Lung (tissue), 12 donors: ENCODE data around the gene AMACR. TPM values are rescaled to one million over a fixed set of nuclear protein-coding genes. Genes with fewer than 3 reads are reported as not detected.

Experiments used
- ATAC-seq: fragments of 200-7000 bp; cut with Tn5 transposase; one replicate; pipeline ENCODE4 v1.9.1; 2020; ENCODE audit warnings: moderate number of reproducible peaks; ENCODE audit not compliant: insufficient read depth, low FRiP score
- DNase-seq, 3 donors: peaks; one replicate each; pipeline ENCODE4 v3.0.0-alpha.2; 2013 to 2017
- H3K27ac ChIP-seq, 2 donors: one replicate each; pipeline ENCODE4 v1.5.1; 2013; ENCODE audit warnings: mild to moderate bottlenecking in 2 of 2, moderate library complexity in 2 of 2, control low read depth in 1 of 2, inconsistent platforms in 1 of 2, low read depth in 1 of 2, low read length in 1 of 2
- H3K27me3 ChIP-seq, 3 donors: one replicate each; pipeline ENCODE4 v1.5.1; 2013; ENCODE audit warnings: low read length in 2 of 3; ENCODE audit not compliant: control insufficient read depth in 3 of 3, insufficient read depth in 3 of 3
- H3K36me3 ChIP-seq, 4 donors: one replicate each; pipeline ENCODE4 v1.5.1; 2013; ENCODE audit warnings: low read length in 4 of 4, mild to moderate bottlenecking in 1 of 4, moderate library complexity in 1 of 4; ENCODE audit not compliant: control insufficient read depth in 4 of 4, insufficient read depth in 4 of 4
- H3K4me1 ChIP-seq, 5 donors: one replicate each; pipeline ENCODE4 v1.5.1; 2013; ENCODE audit warnings: low read length in 5 of 5, mild to moderate bottlenecking in 2 of 5, moderate library complexity in 1 of 5; ENCODE audit not compliant: control insufficient read depth in 5 of 5, insufficient read depth in 5 of 5
- H3K4me3 ChIP-seq: one replicate; pipeline ENCODE4 v1.5.1; 2013; ENCODE audit warnings: mild to moderate bottlenecking, control low read depth, moderate library complexity
- H3K9ac ChIP-seq, 2 donors: one replicate each; pipeline ENCODE4 v1.5.1; 2013; ENCODE audit warnings: low read length in 2 of 2, control low read depth in 1 of 2; ENCODE audit not compliant: insufficient read depth in 1 of 2
- H3K9me3 ChIP-seq, 4 donors: one replicate each; pipeline ENCODE4 v1.5.1; 2013; ENCODE audit warnings: low read length in 3 of 4, mild to moderate bottlenecking in 1 of 4, moderate library complexity in 1 of 4; ENCODE audit not compliant: control insufficient read depth in 4 of 4, insufficient read depth in 3 of 4
- WGBS, 2 donors: extraction: QIAGEN DNeasy Blood & Tissue Kit; methylation state at CpG; one replicate each; pipeline ENCODE4 v1.1.7; 2013; 5-methylcytosine and 5-hydroxymethylcytosine counted together
- polyA plus RNA-seq, 2 donors: library from polyadenylated mRNA; stranded (reverse); fragments of 200-250 nt; gene quantifications; one replicate each; pipeline ENCODE4 v1.2.1, GENCODE V29; 2013
- total RNA-seq, 2 donors: library from RNA; depleted of rRNA in 1 of 2; stranded (reverse); fragments of >200 nt in 1 of 2; gene quantifications; one replicate each; pipeline ENCODE4 v1.2.1, GENCODE V29; 2014 to 2021
- TF ChIP-seq, protein P1 (sequence below): IDR thresholded peaks from 2 replicates; pipeline ENCODE4 v1.5.1; 2012; ENCODE audit warnings: mild to moderate bottlenecking; ENCODE audit errors: control extremely low read depth, extremely low read depth
- donor health status: control.
- donor health status: control.
- donor health status: Bipolar disorder and iron deficiency.
- donor health status: healthy.
- donor health status: DM: yes; HTN: yes; CAD: no.

The AMACR gene
- total and polyA plus RNA-seq, 4 donors = 5.9 to 16.1 (median 8.2) TPM

DNA sequence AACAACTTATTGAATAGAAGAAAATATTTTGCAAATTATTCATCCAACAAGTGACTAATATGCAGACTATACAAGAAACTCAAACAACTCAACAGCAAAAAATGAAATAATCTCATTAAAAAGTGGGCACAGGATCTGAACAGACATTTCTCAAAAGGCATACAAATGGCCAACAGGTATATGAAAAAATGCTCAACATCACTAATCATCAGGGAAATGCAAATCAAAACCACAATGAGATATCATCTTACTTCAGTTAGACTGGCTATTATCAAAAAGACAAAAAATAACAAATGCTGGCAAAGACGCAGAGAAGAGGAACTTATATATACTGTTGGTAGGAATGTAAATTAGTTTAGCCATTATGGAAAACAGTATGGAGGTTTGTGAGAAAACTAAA, 1.8 kb upstream of the AMACR start:
- ATAC-seq (no peak), DNase-seq (no peak)
- H3K27ac ChIP-seq = no peak overlapping the region
- 27 to 45% methylated on average over 1 of the region's 1 CpG for WGBS, 2 donors
- H3K4me3 ChIP-seq = no peak overlapping the region
- TF ChIP-seq, protein P1, sequence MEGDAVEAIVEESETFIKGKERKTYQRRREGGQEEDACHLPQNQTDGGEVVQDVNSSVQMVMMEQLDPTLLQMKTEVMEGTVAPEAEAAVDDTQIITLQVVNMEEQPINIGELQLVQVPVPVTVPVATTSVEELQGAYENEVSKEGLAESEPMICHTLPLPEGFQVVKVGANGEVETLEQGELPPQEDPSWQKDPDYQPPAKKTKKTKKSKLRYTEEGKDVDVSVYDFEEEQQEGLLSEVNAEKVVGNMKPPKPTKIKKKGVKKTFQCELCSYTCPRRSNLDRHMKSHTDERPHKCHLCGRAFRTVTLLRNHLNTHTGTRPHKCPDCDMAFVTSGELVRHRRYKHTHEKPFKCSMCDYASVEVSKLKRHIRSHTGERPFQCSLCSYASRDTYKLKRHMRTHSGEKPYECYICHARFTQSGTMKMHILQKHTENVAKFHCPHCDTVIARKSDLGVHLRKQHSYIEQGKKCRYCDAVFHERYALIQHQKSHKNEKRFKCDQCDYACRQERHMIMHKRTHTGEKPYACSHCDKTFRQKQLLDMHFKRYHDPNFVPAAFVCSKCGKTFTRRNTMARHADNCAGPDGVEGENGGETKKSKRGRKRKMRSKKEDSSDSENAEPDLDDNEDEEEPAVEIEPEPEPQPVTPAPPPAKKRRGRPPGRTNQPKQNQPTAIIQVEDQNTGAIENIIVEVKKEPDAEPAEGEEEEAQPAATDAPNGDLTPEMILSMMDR = no peak
- H3K9ac ChIP-seq = no peak overlapping the region
- no peaks in the 10 kb centered on the region for H3K27me3 ChIP-seq
- H3K36me3 ChIP-seq = peaks cover 0 to 2% (median 0%) of the 10 kb centered on the region in 4 donors
- no peaks in the 10 kb centered on the region for H3K9me3 ChIP-seq
- H3K4me1 ChIP-seq = peaks cover 0 to 42% (median 2%) of the 10 kb centered on the region in 5 donors

DNA sequence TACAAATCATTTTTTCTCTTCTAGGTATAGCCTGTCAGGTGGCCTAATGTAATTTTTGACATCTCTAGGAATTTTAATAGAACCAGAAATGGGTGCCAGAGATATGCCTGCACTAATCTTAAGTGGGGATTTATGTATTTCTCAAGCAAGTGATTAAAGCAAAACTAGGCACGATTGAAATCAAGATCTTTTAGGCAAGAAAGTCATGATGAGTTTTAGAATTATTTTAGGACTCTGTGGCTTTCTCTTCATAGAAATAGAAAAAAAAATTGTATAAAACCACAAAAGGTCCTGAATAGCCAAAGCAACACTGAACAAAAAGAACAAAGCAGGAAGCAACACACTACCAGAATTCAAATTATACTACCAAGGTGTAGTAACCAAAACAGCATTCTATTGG, 952 bp upstream of the AMACR start:
- TF ChIP-seq, protein P1 = no peak
- ATAC-seq = no peak
- 8% methylated on average over 1 of the region's 1 CpG for WGBS, 2 donors
- Histone ChIP-seq H3K9me3 (no peaks in the 10 kb centered on the region), H3K4me3 (no peak overlapping the region), H3K27ac (peak overlapping the region in 1 of 2 donors; percentile 89), H3K36me3 (peaks cover 0 to 2% (median under 1%) of the 10 kb centered on the region in 4 donors), H3K4me1 (peaks cover 0 to 42% (median 2%) of the 10 kb centered on the region in 5 donors), H3K27me3 (no peaks in the 10 kb centered on the region), H3K9ac (peak overlapping the region; percentile 2 to 94)
- DNase-seq = peak in 1 of 3 donors; percentile 40

DNA sequence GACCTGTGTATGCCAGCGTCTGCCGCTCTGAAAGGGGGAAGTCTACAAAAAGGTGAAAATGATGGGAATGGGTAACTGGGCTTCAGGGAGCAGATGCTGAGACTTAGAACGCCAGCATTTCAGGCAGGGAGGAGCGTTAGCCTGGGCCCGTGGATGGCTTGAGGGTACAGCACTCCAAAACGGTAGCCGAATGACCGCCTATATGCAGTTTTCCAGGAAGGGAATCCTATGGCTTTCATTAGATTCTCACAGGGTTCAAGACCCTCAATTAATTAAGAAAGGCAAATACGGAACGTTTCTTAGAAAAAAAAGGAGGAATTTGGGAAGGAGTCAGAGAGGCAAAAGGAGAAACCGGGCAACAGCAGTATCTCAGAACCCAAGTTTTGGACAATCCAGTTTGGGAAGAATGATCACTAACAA, 639 bp downstream of the AMACR start:
- ATAC-seq (no peak), DNase-seq (peak in 1 of 3 donors; percentile 51)
- TF ChIP-seq, protein P1 = no peak
- Histone ChIP-seq H3K4me1 (peaks cover 0 to 29% (median 2%) of the 10 kb centered on the region in 5 donors), H3K27me3 (no peaks in the 10 kb centered on the region), H3K4me3 (peak overlapping the region; percentile 77), H3K9ac (peak overlapping the region in 1 of 2 donors; percentile 72), H3K27ac (peak overlapping the region; percentile 89 to 98), H3K36me3 (peaks cover 0 to 15% (median 7%) of the 10 kb centered on the region in 4 donors), H3K9me3 (no peaks in the 10 kb centered on the region)
- 6% methylated on average over 11 of the region's 11 CpGs for WGBS, 2 donors

DNA sequence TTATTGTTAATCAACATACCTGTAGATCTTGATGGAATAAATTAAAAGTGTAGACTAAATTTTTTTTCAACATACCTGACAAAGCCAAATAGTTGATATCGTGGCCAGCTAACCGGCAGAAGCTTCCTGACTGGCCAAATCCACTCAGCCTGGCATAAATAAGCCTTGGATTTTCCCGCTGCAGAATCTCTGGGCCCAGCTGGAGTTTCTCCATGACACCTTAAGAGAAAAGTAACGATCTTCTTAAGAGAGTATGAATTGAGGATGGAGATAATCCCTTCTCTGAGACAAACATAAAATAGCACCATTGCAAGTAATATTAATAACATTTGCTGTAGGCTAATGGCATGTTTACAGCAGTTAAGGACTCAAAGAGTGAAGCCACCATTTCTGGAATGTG, 2.2 kb downstream of the AMACR start:
- TF ChIP-seq, protein P1 = no peak
- Histone ChIP-seq H3K4me1 (peaks cover 0 to 40% (median 2%) of the 10 kb centered on the region in 5 donors), H3K27me3 (no peaks in the 10 kb centered on the region), H3K9ac (no peak overlapping the region), H3K9me3 (no peaks in the 10 kb centered on the region), H3K4me3 (no peak overlapping the region), H3K36me3 (peaks cover 0 to 15% (median 7%) of the 10 kb centered on the region in 4 donors), H3K27ac (no peak overlapping the region)
- ATAC-seq (no peak), DNase-seq (peak; percentile 26 to 77 (median 65))
- WGBS, 2 donors = 90 to 94% methylated on average over 4 of the region's 4 CpGs
